AG09319 (cell line): ENCODE measurements around the gene FHIT.
"Not testable (repeated sequence)": the region's sequence is repeated elsewhere in the genome, so short reads cannot be mapped to it uniquely, and the experiment has no call there.

ENCODE experiments used
- DNase-seq: peaks from one replicate; pipeline ENCODE4 v3.0.0-alpha.2; 2010; ENCODE audit warnings: low read depth; ENCODE audit errors: extremely low read depth
- TF ChIP-seq, protein P1 (sequence below): IDR thresholded peaks from 2 replicates; pipeline ENCODE4 v1.5.1; 2011; ENCODE audit warnings: low read depth, mild to moderate bottlenecking, inconsistent platforms, low read length, moderate library complexity

The FHIT gene

DNA sequence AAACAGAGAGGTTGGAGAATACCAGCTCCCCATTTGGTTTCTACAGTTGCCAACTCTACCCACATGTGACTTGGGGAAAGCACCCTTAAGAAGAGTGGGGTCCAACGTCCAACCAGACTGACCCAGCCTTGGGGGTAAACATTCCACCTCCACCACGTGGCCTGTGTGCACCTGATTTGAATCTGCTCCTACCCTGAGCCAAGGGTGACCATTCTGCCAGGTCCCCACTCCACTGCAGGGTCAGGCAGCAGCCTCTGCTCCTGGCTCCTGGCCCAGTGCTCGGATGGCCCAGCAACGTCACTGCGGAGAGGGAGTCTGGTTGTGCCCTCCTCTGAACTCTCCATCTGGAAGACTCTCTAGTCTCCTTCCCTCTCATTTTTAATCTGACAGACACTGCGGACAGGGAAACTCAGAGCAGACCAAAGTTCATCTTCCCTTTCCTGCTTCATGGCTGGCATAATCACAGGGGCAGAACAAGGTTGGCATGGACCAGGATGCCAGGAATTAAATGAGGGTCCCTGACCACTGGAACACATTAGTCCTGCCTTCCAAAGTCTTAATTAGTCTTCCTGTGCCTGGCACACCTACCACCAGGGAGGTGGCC is 29.4 kb downstream of the FHIT start:
- TF ChIP-seq, protein P1, sequence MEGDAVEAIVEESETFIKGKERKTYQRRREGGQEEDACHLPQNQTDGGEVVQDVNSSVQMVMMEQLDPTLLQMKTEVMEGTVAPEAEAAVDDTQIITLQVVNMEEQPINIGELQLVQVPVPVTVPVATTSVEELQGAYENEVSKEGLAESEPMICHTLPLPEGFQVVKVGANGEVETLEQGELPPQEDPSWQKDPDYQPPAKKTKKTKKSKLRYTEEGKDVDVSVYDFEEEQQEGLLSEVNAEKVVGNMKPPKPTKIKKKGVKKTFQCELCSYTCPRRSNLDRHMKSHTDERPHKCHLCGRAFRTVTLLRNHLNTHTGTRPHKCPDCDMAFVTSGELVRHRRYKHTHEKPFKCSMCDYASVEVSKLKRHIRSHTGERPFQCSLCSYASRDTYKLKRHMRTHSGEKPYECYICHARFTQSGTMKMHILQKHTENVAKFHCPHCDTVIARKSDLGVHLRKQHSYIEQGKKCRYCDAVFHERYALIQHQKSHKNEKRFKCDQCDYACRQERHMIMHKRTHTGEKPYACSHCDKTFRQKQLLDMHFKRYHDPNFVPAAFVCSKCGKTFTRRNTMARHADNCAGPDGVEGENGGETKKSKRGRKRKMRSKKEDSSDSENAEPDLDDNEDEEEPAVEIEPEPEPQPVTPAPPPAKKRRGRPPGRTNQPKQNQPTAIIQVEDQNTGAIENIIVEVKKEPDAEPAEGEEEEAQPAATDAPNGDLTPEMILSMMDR, result no peak

DNA sequence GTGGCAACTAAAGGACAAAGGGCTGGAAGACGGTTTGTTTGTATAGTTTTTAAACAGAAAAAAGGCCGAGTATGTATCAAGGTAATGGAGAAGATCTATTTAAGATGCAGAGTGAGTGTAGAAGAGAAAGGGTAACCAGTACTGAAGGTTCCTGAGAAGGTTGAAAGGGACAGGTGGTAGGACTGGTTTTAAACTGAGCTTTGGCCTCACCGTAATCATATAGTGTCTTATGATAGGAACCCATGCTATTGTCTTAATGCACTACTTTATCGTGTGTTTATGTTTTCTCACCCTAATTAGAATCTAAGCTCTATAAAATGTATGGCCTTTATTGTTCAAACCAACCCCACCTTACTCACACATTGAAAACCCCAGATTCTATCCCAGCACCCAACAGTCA is 32.7 kb downstream of the FHIT start:
- no peak for DNase-seq
- TF ChIP-seq, protein P1, result no peak

More for the DNA sequence above, 29.4 kb downstream of the FHIT start:
- DNase-seq, result no peak

DNA sequence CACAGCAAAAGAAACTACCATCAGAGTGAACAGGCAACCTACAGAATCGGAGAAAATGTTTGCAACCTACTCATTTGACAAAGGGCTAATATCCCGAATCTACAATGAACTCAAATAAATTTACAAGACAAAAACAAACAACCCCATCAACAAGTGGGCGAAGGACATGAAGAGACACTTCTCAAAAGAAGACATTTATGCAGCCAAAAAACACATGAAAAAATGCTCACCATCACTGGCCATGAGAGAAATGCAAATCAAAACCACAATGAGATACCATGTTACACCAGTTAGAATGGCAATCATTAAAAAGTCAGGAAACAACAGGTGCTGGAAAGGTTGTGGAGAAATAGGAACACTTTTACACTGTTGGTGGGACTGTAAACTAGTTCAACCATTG is 35.1 kb downstream of the FHIT start:
- not testable (repeated sequence) for DNase-seq

DNA sequence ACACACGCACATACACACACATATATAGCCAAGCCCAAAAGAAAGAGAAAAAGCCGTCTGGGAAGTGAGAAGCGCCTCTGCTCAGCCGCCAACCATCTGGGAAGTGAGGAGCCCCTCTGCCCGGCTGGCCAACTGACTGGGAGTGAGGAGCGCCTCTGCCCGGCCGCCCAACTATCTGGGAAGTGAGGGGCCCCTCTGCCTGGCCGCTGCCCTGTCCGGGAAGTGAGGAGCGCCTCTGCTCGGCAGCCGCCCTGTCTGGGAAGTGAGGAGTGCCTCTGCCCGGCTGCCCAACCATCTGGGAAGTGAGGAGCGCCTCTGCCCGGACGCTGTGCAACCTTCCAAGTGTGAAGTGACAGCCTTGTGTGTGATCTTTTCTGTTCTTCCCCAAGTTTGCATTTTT is 49.2 kb downstream of the FHIT start:
- TF ChIP-seq, protein P1, result no peak
- no peak for DNase-seq

DNA sequence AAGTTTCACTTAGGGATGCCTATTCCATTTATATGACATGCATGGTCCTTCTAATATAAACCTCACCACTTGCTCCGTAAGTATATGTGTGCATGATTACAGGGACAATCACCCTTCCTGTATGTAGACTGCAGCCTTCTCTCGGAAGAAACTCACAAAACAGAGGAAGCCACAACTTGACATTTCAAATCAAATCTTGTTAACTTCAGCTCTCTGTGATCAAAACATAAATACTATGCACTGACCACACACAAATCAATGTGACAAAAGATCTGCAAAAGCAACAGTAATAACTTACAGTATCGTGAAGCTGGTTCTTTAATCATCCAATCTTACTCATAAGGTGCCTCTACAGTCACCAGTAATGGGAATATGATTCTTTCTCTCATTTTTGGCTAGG is 50.2 kb downstream of the FHIT start:
- no peak for DNase-seq
- TF ChIP-seq, protein P1, result no peak

DNA sequence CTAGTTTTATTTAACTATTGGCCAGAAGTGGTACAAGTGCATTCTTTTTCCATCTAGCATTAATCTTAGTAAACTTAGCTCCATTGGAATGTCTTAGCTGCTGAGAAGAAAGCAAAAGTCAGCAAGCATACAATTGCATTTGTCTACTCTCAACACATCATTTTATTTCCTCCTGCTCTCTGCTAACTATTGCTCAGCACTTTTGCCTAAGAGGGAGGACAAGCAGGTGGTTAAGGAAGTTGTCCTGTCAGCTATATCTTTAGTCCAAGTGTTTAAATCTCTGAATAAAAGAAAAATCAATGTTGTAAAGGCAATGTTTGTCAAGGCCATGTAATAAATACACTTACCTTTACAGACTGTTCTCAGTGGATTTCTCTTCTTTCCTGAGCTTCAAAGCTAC is 51.0 kb downstream of the FHIT start:
- TF ChIP-seq, protein P1, result no peak
- no peak for DNase-seq

DNA sequence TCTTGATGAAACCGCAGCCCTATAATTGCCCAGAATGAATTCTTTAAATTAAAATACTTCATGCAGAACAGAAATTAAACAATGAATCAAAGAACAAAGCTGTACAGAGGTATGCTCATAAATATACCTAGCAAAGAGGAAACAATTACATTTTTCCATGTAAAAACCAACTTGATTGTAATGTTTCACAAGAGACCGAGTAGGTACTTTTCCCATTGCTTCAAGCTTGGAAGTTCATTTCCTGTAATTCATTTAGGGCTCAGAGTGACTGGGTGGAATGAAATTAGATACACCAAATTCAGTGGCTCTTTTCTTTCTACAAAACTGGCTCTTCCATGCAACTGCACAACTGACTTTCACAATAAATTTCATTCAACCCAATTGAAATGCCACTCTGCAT is 51.4 kb downstream of the FHIT start:
- TF ChIP-seq, protein P1, result no peak
- no peak for DNase-seq

DNA sequence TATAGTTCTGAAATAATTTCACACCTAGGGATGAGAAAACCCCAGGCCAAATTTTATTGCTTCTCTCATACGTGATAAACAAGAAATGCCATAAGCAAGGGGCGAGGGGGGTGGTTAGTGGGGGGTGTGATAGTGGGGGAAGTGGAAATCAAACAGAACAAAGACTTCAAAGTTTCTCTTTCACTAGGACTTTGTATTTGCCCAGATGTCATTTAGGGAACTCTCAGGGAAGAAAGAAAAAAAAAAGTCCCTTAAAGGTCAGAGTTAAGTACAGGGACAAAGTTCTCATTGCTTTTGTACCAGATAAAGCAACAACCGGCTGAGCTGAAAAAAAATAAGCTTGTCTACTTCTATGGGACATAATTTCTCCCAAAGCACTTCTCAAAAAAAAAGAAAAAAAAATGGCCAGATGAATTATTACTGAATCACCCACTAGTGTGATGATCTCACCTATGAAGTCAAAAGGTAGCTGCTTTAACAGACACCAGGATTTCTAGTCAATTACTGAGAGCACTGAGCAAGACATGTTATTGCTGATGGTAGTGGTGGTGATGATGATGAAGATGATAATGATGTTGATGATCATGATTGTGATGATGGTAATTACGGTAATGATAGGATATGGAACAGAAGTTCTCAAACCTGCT is 56.2 kb downstream of the FHIT start:
- TF ChIP-seq, protein P1, result no peak
- DNase-seq, result no peak
